ENCODE data around the gene POLR1A. TPM values are rescaled to one million over a fixed set of nuclear protein-coding genes. Genes with fewer than 3 reads are reported as not detected.

The POLR1A gene
- total RNA-seq, 4 donors from 2014 or later = 13.3 to 22.4 (median 16.6) TPM

- Histone ChIP-seq H3K4me3 (no peak overlapping the region), H3K36me3 (no peaks in the 10 kb centered on the region), H3K4me1 (peaks cover 0 to 3% (median 2%) of the 10 kb centered on the region in 4 donors), H3K27ac (replicated peaks in 1 of 4) (no peak overlapping the region), H3K9me3 (peaks cover 0 to 11% (median 5%) of the 10 kb centered on the region in 4 donors), H3K27me3 (no peaks in the 10 kb centered on the region)
- TF ChIP-seq POLR2AphosphoS5 (IDR thresholded peaks at IDR 0.05) (no peak), POLR2A (IDR thresholded peaks at IDR 0.05; ENCODE audit: low read depth) (no peak), CTCF (IDR thresholded peaks at IDR 0.05) (no peak), EP300 (IDR thresholded peaks at IDR 0.05) (no peak)
- intact Hi-C loops (cut with DNase I) = no loop called here
- DNase-seq (ENCODE audit: extremely low spot score) = no peak
- 87% methylated on average over 9 of the region's 9 CpGs for WGBS
Observed at GRCh38 chr2:86012007-86012712, 93.5 kb downstream of the POLR1A start.

- 92% methylated on average over 9 of the region's 9 CpGs for WGBS
- Histone ChIP-seq H3K4me3 (no peak overlapping the region), H3K27me3 (no peaks in the 10 kb centered on the region), H3K9me3 (peaks cover 0 to 14% (median 6%) of the 10 kb centered on the region in 4 donors), H3K36me3 (no peaks in the 10 kb centered on the region), H3K27ac (replicated peaks in 1 of 4) (no peak overlapping the region), H3K4me1 (no peaks in the 10 kb centered on the region)
- intact Hi-C loops (cut with DNase I) = no loop called here
- TF ChIP-seq CTCF (IDR thresholded peaks at IDR 0.05) (no peak), EP300 (IDR thresholded peaks at IDR 0.05) (no peak), POLR2A (IDR thresholded peaks at IDR 0.05; ENCODE audit: low read depth) (no peak), POLR2AphosphoS5 (IDR thresholded peaks at IDR 0.05) (no peak)
- DNase-seq (ENCODE audit: extremely low spot score) = no peak
Observed at GRCh38 chr2:86011449-86011941, 94.2 kb downstream of the POLR1A start.

GRCh38 chr2:86010083-86010482, 95.6 kb downstream of the POLR1A start:
- no peak overlapping the region for H3K27ac ChIP-seq (replicated peaks in 1 of 4)
- peaks cover 0 to 19% (median 8%) of the 10 kb centered on the region in 4 donors for H3K9me3 ChIP-seq
- TF ChIP-seq CTCF (IDR thresholded peaks at IDR 0.05) (no peak), EP300 (IDR thresholded peaks at IDR 0.05) (no peak), POLR2AphosphoS5 (IDR thresholded peaks at IDR 0.05) (no peak), POLR2A (IDR thresholded peaks at IDR 0.05; ENCODE audit: low read depth) (no peak)
- DNase-seq (ENCODE audit: extremely low spot score) = no peak
- intact Hi-C loops (cut with DNase I) = no loop called here
- no peaks in the 10 kb centered on the region for H3K36me3 ChIP-seq
- no peak overlapping the region for H3K4me3 ChIP-seq
- H3K4me1 ChIP-seq = no peaks in the 10 kb centered on the region
- H3K27me3 ChIP-seq = no peaks in the 10 kb centered on the region

GRCh38 chr2:86006524-86006923, 99.2 kb downstream of the POLR1A start:
- Histone ChIP-seq H3K4me1 (no peaks in the 10 kb centered on the region), H3K4me3 (no peak overlapping the region), H3K27ac (replicated peaks in 1 of 4) (no peak overlapping the region), H3K9me3 (peaks cover 0 to 9% (median 3%) of the 10 kb centered on the region in 4 donors), H3K36me3 (no peaks in the 10 kb centered on the region), H3K27me3 (no peaks in the 10 kb centered on the region)
- TF ChIP-seq POLR2AphosphoS5 (IDR thresholded peaks at IDR 0.05) (no peak), EP300 (IDR thresholded peaks at IDR 0.05) (no peak), CTCF (IDR thresholded peaks at IDR 0.05) (no peak), POLR2A (IDR thresholded peaks at IDR 0.05; ENCODE audit: low read depth) (no peak)
- 91% methylated on average over 2 of the region's 2 CpGs for whole genome bisulfite sequencing
- no peak for DNase-seq (ENCODE audit: extremely low spot score)
- intact Hi-C loops (cut with DNase I) = no loop called here
